HL-60/S4 (cell line): ENCODE results near the gene HOXC10.

Source experiments
- in situ Hi-C: fragments of 300-500 bp; cut with MboI; formaldehyde crosslinking; loops from 2 replicates; pipeline ENCODE4 v1.14.3; 2022; ENCODE audit warnings: low sequenced_read_pairs

HOXC10 gene

GRCh38 chr12:53984901-53985691, at the start of gene HOXC10:
HOXC10 (plus strand) TSS chr12:53985146; CDS start chr12:53985260, 114 bp downstream.
- in situ Hi-C loops = no loop called here

- in situ Hi-C loops = no loop called here
Measured at GRCh38 chr12:53935383-53936341, 49.3 kb upstream of the HOXC10 start.

- in situ Hi-C loops = no loop called here
Measured at GRCh38 chr12:53937099-53937498, 47.8 kb upstream of the HOXC10 start.

GRCh38 chr12:53937596-53938325, 47.2 kb upstream of the HOXC10 start:
- in situ Hi-C loops = no loop called here

- in situ Hi-C loops = no loop called here
Measured at GRCh38 chr12:53938326-53939140, 46.4 kb upstream of the HOXC10 start, which contains the start of gene HOXC13. HOXC13 (plus strand) TSS chr12:53938831; CDS start chr12:53938907, 76 bp downstream.

- in situ Hi-C loops = no loop called here
Measured at GRCh38 chr12:53939141-53940108, 45.5 kb upstream of the HOXC10 start.

GRCh38 chr12:53940443-53941014, 44.4 kb upstream of the HOXC10 start:
- in situ Hi-C loops = no loop called here

GRCh38 chr12:53941187-53941586, 43.8 kb upstream of the HOXC10 start:
- in situ Hi-C loops = no loop called here

GRCh38 chr12:53941750-53942149, 43.2 kb upstream of the HOXC10 start:
- in situ Hi-C loops = no loop called here

- in situ Hi-C loops = no loop called here
Measured at GRCh38 chr12:53942467-53942997, 42.4 kb upstream of the HOXC10 start.

GRCh38 chr12:53944209-53944608, 40.7 kb upstream of the HOXC10 start:
- in situ Hi-C loops = no loop called here

- in situ Hi-C loops = no loop called here
Measured at GRCh38 chr12:53944907-53945847, 39.8 kb upstream of the HOXC10 start.

- in situ Hi-C loops = no loop called here
Measured at GRCh38 chr12:53947743-53948142, 37.2 kb upstream of the HOXC10 start.

- in situ Hi-C loops = no loop called here
Measured at GRCh38 chr12:53948650-53949593, 36.0 kb upstream of the HOXC10 start.

GRCh38 chr12:53949631-53950436, 35.1 kb upstream of the HOXC10 start:
- in situ Hi-C loops = no loop called here
